Measurements from ENCODE around the gene SLC25A19. TPM values are rescaled to one million over a fixed set of nuclear protein-coding genes. Genes with fewer than 3 reads are reported as not detected.

Gene SLC25A19
- total RNA-seq, 1 donor from 2014 or later = 12.8 TPM

DNA sequence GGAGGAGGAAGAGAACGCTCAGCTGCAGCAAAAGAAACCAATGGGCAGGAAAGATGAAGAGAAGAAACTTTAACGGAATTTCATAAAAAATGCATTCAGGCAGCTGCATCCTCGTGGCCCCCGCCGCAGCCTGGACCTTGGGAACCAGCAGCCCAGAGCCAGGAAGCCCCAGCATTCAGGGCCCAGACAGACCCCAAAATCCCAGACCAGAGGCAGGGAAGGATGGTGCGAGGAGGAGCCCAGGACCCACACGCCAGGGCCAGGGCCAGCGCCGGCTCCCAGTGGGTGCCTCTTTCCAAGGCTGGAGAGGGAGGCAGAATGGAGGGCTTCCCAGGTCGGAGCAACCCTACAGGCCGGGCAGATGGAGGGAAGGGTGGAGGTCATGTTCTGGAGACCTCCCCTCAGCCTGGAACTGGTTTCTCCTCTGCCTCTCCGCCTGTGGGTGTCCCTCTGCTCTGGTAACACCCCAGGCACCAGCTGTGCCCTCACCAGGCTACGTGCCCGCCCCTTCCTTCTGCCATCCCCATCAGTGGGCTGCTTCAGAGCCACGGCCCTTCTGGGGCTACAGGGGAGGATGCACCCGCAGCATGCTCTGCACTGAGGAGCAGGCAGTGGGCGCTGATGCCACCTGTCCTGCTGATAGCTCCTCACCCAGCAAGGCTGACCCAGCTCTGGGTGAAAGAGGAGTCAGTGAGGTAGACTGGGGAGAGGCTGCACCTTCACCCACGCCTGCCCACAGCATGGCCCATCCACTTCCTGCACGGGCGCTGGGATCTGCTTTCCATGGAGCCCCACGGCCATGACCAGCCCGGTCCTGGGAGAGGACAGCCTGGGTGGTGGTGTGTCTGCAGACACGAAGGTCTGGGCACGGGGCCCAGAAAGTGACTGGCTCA is 17.0 kb downstream of the SLC25A19 start:
- Histone ChIP-seq H3K9ac (ENCODE audit: low read length) (peak overlapping the region; percentile 80), H3K36me3 (ENCODE audit: insufficient read depth, low read length) (no peaks in the 10 kb centered on the region), H4K20me1 (ENCODE audit: insufficient read depth, low read length) (peaks cover 9% of the 10 kb centered on the region), H3K4me3 (ENCODE audit: insufficient read depth, low read depth, low read length) (peak overlapping the region; percentile 72), H3K27me3 (ENCODE audit: insufficient read depth, low read length) (no peaks in the 10 kb centered on the region), H3K9me3 (ENCODE audit: insufficient read depth, low read depth, low read length) (no peaks in the 10 kb centered on the region), H2AFZ (ENCODE audit: low read depth, low read length) (peak overlapping the region; percentile 86), H3K4me1 (ENCODE audit: insufficient read depth, low read length) (peaks cover 37% of the 10 kb centered on the region), H3K27ac (ENCODE audit: low read depth, low read length) (no peak overlapping the region), H3K4me2 (ENCODE audit: low read length) (peak overlapping the region; percentile 93), H3K79me2 (ENCODE audit: insufficient read depth, low read length) (no peaks in the 10 kb centered on the region)
- Mint-ChIP-seq H3K36me3 (ENCODE audit: low read depth, unreplicated experiment) (peaks cover 5% of the 10 kb centered on the region), H3K27me3 (ENCODE audit: low read depth, unreplicated experiment) (no peaks in the 10 kb centered on the region), H3K4me3 (ENCODE audit: unreplicated experiment) (peak overlapping the region; percentile 76), H3K27ac (ENCODE audit: unreplicated experiment) (no peak overlapping the region), H3K4me1 (ENCODE audit: low read depth, unreplicated experiment) (peaks cover 5% of the 10 kb centered on the region), H3K9me3 (ENCODE audit: unreplicated experiment) (no peaks in the 10 kb centered on the region)
- no peak for TF ChIP-seq EZH2 (IDR thresholded peaks at IDR 0.05; ENCODE audit: insufficient read depth, low read length)
- no peak for TF ChIP-seq CTCF (IDR thresholded peaks at IDR 0.05; ENCODE audit: insufficient read depth, low read depth, low read length)
- no peak for FAIRE-seq
- no peak for DNase-seq (ENCODE audit: low read depth)

- Histone ChIP-seq H2AFZ (ENCODE audit: low read depth, low read length) (peak overlapping the region; percentile 86), H3K27me3 (ENCODE audit: insufficient read depth, low read length) (no peaks in the 10 kb centered on the region), H3K36me3 (ENCODE audit: insufficient read depth, low read length) (peaks cover 1% of the 10 kb centered on the region), H3K4me2 (ENCODE audit: low read length) (peak overlapping the region; percentile 93), H3K79me2 (ENCODE audit: insufficient read depth, low read length) (no peaks in the 10 kb centered on the region), H4K20me1 (ENCODE audit: insufficient read depth, low read length) (peaks cover 17% of the 10 kb centered on the region), H3K9me3 (ENCODE audit: insufficient read depth, low read depth, low read length) (no peaks in the 10 kb centered on the region), H3K4me3 (ENCODE audit: insufficient read depth, low read depth, low read length) (peak overlapping the region; percentile 72), H3K9ac (ENCODE audit: low read length) (peak overlapping the region; percentile 92), H3K4me1 (ENCODE audit: insufficient read depth, low read length) (peaks cover 35% of the 10 kb centered on the region), H3K27ac (ENCODE audit: low read depth, low read length) (no peak overlapping the region)
- TF ChIP-seq CTCF (IDR thresholded peaks at IDR 0.05; ENCODE audit: insufficient read depth, low read depth, low read length) (peak; percentile 22), EZH2 (IDR thresholded peaks at IDR 0.05; ENCODE audit: insufficient read depth, low read length) (no peak)
- no peak for FAIRE-seq
- Mint-ChIP-seq H3K4me1 (ENCODE audit: low read depth, unreplicated experiment) (peaks cover 5% of the 10 kb centered on the region), H3K27ac (ENCODE audit: unreplicated experiment) (no peak overlapping the region), H3K9me3 (ENCODE audit: unreplicated experiment) (no peaks in the 10 kb centered on the region), H3K36me3 (ENCODE audit: low read depth, unreplicated experiment) (peaks cover 5% of the 10 kb centered on the region), H3K4me3 (ENCODE audit: unreplicated experiment) (peak overlapping the region; percentile 76), H3K27me3 (ENCODE audit: low read depth, unreplicated experiment) (no peaks in the 10 kb centered on the region)
- DNase-seq (ENCODE audit: low read depth) = peak; percentile 30
Measured at GRCh38 chr17:75271233-75271954, 17.8 kb downstream of the SLC25A19 start.
